ENCODE measurements around the gene TEX54. TPM values are rescaled to one million over a fixed set of nuclear protein-coding genes. Genes with fewer than 3 reads are reported as not detected.

The TEX54 gene
- total RNA-seq, 4 donors from 2014 or later, result not detected

GRCh38 chr11:62857541-62857982 is 24.9 kb upstream of the TEX54 start:
- Histone ChIP-seq H3K4me1 (peaks cover 0 to 33% (median 13%) of the 10 kb centered on the region in 4 donors), H3K27me3 (no peaks in the 10 kb centered on the region), H3K4me3 (no peak overlapping the region), H3K9me3 (no peaks in the 10 kb centered on the region), H3K27ac (no peak overlapping the region), H3K36me3 (peaks cover 0 to 12% (median 0%) of the 10 kb centered on the region in 3 donors)
- TF ChIP-seq POLR2A (IDR thresholded peaks at IDR 0.05), result no peak
- no peak for TF ChIP-seq CTCF (IDR thresholded peaks at IDR 0.05)
- DNase-seq, result no peak

GRCh38 chr11:62856333-62856895 is 23.8 kb upstream of the TEX54 start:
- no peak for DNase-seq
- no peaks in the 10 kb centered on the region for H3K27me3 ChIP-seq
- TF ChIP-seq POLR2A (IDR thresholded peaks at IDR 0.05), result no peak
- no peak for TF ChIP-seq CTCF (IDR thresholded peaks at IDR 0.05)
- peaks cover 0 to 33% (median 13%) of the 10 kb centered on the region in 4 donors for H3K4me1 ChIP-seq
- peak overlapping the region; percentile 51 to 85 (median 70) for H3K4me3 ChIP-seq
- peak overlapping the region; percentile 50 to 88 (median 56) for H3K27ac ChIP-seq
- peaks cover 0 to 24% (median 0%) of the 10 kb centered on the region in 3 donors for H3K36me3 ChIP-seq
- no peaks in the 10 kb centered on the region for H3K9me3 ChIP-seq

GRCh38 chr11:62855571-62856332 is 23.1 kb upstream of the TEX54 start:
- Histone ChIP-seq H3K4me3 (peak overlapping the region; percentile 51 to 85 (median 70)), H3K4me1 (peaks cover 0 to 33% (median 13%) of the 10 kb centered on the region in 4 donors), H3K9me3 (no peaks in the 10 kb centered on the region), H3K27me3 (no peaks in the 10 kb centered on the region), H3K27ac (peak overlapping the region; percentile 68 to 88 (median 76)), H3K36me3 (peaks cover 0 to 26% (median 0%) of the 10 kb centered on the region in 3 donors)
- TF ChIP-seq CTCF (IDR thresholded peaks at IDR 0.05), result peak in 1 of 6 experiments; percentile 3
- TF ChIP-seq POLR2A (IDR thresholded peaks at IDR 0.05), result peak; percentile 94 to 96
- DNase-seq, result peak; percentile 94 to 98 (median 98)

- Histone ChIP-seq H3K36me3 (peaks cover 0 to 26% (median 0%) of the 10 kb centered on the region in 3 donors), H3K27ac (peak overlapping the region; percentile 68 to 88 (median 76)), H3K4me1 (peaks cover 0 to 33% (median 13%) of the 10 kb centered on the region in 4 donors), H3K4me3 (peak overlapping the region; percentile 51 to 85 (median 70)), H3K9me3 (no peaks in the 10 kb centered on the region), H3K27me3 (no peaks in the 10 kb centered on the region)
- DNase-seq, result no peak
- no peak for TF ChIP-seq CTCF (IDR thresholded peaks at IDR 0.05)
- no peak for TF ChIP-seq POLR2A (IDR thresholded peaks at IDR 0.05)
Measured at GRCh38 chr11:62854825-62855570, 22.4 kb upstream of the TEX54 start.

- Histone ChIP-seq H3K27ac (peak overlapping the region in 3 of 4 donors; percentile 25 to 88 (median 68)), H3K27me3 (no peaks in the 10 kb centered on the region), H3K4me1 (peaks cover 0 to 33% (median 13%) of the 10 kb centered on the region in 4 donors), H3K9me3 (no peaks in the 10 kb centered on the region), H3K4me3 (peak overlapping the region; percentile 51 to 85 (median 70)), H3K36me3 (peaks cover 0 to 26% (median 0%) of the 10 kb centered on the region in 3 donors)
- TF ChIP-seq CTCF (IDR thresholded peaks at IDR 0.05), result no peak
- no peak for TF ChIP-seq POLR2A (IDR thresholded peaks at IDR 0.05)
- DNase-seq, result no peak
Measured at GRCh38 chr11:62854013-62854824, 21.6 kb upstream of the TEX54 start.

Measured in Peyer's patch (tissue), 4 donors.